GM12864 (cell line): ENCODE measurements around the gene SHROOM3.

ENCODE experiments used
- DNase-seq: peaks from one replicate; pipeline ENCODE4 v3.0.0-alpha.2; 2011; ENCODE audit warnings: low read depth
- H3K4me3 ChIP-seq: 2 replicates; pipeline ENCODE4 v1.5.1; 2011; ENCODE audit warnings: mild to moderate bottlenecking, low read depth, low read length, control low read depth
- CTCF ChIP-seq: IDR thresholded peaks from 2 replicates; pipeline ENCODE4 v1.5.1; 2011; ENCODE audit warnings: low read depth, mild to moderate bottlenecking, moderate library complexity, low read length, control low read depth, inconsistent platforms; ENCODE audit errors: missing control alignments

The SHROOM3 gene

GRCh38 chr4:76757418-76757939, 322.4 kb downstream of the SHROOM3 start:
- no peak for DNase-seq
- TF ChIP-seq CTCF, result peak; percentile 0
- H3K4me3 ChIP-seq, result no peak overlapping the region

DNA sequence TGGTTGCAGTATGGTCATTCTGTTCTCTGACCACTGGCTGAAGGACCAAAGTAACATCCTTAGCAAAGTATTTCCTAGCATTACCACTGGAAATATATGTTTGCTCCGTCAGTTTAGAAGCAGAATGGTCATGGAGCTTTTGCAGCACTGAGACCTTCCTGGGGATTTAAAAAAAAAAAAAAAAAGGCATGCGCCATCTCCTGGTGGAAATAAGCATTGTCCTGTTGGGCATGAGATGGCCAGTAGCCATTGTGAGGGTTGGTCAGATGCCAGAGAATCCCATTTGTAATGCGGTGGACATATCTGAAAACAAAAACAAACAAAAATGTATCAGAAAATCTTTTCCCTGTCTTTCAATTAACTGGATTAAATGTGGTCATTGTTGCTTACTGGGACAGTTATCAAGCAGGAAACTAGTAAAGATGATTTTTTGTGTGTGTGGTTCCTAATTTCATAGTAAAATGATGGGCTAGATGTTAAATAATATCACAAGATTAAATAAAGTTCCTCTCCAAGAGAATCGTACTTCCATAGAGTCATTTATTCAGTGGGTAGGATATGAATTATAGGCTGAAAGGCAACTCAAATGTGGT, 323.4 kb downstream of the SHROOM3 start:
- H3K4me3 ChIP-seq, result no peak overlapping the region
- TF ChIP-seq CTCF, result peak; percentile 73
- no peak for DNase-seq

- no peak overlapping the region for H3K4me3 ChIP-seq
- TF ChIP-seq CTCF, result no peak
- no peak for DNase-seq
Observed at GRCh38 chr4:76758996-76759395, 324.0 kb downstream of the SHROOM3 start.

- TF ChIP-seq CTCF, result no peak
- H3K4me3 ChIP-seq, result no peak overlapping the region
- no peak for DNase-seq
Observed at GRCh38 chr4:76760193-76760592, 325.2 kb downstream of the SHROOM3 start.

GRCh38 chr4:76762137-76763130, 327.4 kb downstream of the SHROOM3 start:
- no peak for DNase-seq
- TF ChIP-seq CTCF, result no peak
- no peak overlapping the region for H3K4me3 ChIP-seq

GRCh38 chr4:76764251-76764650, 329.2 kb downstream of the SHROOM3 start:
- H3K4me3 ChIP-seq, result no peak overlapping the region
- DNase-seq, result no peak
- TF ChIP-seq CTCF, result no peak
